Measurements from ENCODE around the gene LMO1.
A peak's percentile ranks its signal among the peaks of the same experiment; 100 is the strongest.

The LMO1 gene

DNA sequence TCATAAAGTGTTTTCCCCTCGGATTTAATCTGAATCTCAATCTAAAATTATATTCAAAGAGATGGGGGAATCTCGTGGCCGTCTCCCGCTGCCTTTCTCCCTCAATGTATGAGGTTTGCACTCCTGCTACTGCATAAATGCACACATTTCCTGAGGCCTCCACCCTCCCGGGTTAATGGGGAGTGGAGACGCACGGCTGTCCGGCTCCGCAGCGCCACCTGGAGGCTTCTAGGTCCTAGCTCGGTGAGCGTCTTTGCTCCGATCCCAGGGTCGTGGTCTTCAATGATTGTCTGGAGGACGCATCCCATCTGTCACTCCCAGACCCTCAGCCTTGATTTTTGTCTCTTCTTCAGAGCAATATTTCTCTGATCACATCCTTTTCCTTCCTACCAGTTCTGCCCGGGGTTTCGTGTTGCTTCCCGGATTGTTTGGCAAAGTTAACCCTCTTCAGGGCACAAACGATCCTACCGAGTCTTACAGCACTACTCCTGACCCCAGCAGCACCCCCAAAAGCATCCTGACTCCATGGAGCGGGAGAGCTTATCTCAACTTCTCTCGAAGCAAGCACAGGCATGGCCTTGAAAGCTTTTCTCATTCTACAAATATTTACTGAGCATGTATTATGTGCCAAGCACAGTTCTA is at the start of gene LMO1:
TSS of gene LMO1 (minus strand) at position 110 of the 642 bp plus-strand sequence. CDS start 516 bp downstream, outside the sequence.
- peak; percentile 81 for DNase-seq

DNA sequence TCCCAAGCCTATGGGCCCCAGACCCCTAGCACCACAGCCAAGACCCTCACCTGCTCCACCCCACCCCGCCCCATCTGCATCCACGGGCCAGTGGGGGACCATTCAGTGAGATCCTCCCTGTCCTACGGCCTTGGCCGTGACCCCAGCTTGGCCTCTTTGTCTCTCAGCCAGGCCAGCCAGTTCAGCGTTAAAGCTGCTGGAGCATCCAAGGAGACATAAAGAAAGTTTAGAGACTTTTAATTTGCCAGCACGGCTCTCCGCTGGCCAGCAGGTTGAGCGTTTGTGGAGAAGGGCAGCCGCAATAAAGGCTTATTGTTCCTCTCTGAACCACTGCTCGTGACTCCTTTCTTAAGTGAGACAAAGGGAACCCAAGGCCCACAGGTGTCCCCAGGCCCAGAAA is 49.3 kb upstream of the LMO1 start:
- DNase-seq: no peak

DNA sequence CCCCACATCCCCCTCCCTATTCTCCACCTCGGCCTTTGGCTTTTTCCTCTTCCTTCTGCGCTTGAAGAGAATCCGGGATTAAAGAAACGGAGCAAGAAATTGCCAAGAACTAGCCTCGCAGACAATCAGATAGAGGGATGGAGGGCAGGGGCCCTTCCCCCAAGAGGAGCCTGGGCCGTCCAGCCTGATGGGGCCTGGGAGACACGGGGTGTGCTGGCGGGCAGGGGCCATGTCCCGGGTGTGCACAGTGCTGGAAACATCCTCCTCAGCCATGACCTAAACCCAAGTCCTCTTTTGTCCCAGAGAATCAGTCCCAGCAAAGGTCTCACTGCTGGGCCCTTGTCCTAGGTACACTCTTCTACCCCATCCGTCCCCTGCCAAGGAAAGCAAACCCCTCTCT is 47.7 kb upstream of the LMO1 start:
- no peak for DNase-seq

DNA sequence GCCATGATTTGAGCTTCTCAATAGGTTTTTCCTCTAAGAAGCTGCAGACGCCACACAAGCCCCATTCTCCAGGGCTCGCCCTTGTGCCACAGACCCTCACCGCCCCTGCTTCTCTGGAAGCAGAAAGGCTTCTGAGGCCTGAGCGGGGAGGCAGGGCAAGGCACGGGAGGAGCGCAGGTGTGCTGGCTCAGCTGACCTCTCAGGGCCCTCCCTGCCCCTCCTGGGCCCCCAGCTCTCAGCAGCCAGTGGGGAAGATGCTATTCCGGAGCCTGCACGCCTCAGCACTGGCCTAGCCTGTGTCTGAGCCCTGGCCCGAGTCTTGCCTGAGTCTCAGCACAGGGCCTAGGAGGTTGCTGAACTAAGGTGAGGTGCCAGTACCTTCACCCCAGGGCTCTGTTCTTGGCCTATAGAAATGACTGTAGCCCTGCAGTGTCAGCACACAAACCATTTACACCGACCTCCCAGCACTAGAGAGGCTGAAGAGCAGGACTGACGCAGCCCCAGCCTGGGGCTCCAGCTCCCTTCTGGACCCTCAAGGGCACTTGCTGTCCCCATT is 47.1 kb upstream of the LMO1 start:
- DNase-seq: no peak

DNA sequence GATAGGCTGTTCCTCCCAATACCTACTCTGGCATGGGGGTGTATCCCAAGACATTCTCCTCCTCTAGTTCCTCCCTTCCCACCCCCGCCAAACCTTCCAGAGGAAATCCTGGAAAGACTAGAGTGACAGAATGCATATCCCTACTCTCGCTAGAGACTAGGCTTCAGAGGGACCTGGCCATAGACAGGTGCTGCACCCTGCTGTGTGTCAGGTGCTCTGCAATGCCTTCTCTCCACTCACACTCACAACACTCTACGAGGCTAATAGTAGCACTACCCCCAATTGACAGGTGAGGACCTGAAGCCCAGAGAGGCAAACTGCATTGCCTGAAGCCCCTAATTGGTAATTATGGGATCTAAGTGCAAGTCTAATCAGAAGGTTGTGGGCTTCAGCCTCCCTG is 46.2 kb upstream of the LMO1 start:
- DNase-seq: no peak

DNA sequence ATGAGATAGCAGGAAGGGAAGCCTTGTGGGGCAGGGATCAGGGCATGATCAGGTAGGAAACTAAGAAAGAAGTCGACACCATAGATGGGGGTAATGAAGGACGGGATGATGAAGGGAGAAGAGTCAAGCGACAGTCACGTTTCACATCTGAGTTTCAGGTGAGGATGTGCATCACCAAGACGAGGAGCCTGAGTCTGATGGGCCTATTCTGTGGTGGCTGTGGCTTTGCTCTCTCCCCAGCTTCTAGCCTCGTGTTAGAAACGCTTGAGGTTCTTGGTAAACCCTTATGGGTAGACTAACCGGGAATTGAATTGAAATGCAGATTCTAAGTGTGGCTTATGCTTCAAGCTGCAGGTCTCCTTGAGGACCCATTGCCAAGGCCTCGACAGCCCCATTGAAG is 45.6 kb upstream of the LMO1 start:
- DNase-seq: no peak

DNA sequence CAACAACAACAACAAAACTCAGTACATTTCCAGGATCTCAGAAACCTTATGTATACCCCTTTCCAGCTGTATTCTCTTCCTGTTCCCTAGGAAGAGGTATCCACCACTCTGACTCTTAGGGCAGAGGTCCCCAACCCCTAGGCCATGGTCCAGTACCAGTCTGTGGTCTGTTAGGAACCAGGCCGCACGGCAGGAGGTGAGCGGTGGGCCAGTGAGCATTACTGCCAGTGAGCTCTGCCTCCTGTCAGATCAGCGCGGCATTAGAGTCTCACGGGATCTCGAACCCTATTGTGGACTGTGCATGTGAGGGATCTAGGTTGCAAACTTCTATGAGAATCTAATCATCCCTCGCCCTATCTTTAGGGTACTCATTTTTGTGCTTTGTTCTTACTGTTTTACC is 43.9 kb upstream of the LMO1 start:
- no peak for DNase-seq

DNA sequence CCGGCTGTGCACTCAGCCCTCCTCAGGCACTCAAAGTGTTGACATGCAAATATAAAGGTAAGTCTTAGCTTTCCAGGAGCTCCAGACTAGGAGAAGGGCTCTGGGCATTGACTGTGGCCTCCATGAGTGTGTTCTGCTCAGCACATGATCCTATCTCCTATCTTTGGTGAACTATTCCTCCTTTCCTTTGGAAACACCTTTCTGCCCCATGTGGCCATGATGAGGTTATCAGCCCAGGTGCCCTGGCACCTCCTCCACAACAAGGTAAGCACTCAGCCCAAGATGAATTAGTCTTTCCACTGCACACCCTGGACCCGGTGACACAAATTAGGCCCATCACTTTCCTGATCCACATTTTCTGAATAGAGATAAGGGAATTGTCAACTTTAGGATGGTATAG is 37.9 kb upstream of the LMO1 start:
- no peak for DNase-seq

DNA sequence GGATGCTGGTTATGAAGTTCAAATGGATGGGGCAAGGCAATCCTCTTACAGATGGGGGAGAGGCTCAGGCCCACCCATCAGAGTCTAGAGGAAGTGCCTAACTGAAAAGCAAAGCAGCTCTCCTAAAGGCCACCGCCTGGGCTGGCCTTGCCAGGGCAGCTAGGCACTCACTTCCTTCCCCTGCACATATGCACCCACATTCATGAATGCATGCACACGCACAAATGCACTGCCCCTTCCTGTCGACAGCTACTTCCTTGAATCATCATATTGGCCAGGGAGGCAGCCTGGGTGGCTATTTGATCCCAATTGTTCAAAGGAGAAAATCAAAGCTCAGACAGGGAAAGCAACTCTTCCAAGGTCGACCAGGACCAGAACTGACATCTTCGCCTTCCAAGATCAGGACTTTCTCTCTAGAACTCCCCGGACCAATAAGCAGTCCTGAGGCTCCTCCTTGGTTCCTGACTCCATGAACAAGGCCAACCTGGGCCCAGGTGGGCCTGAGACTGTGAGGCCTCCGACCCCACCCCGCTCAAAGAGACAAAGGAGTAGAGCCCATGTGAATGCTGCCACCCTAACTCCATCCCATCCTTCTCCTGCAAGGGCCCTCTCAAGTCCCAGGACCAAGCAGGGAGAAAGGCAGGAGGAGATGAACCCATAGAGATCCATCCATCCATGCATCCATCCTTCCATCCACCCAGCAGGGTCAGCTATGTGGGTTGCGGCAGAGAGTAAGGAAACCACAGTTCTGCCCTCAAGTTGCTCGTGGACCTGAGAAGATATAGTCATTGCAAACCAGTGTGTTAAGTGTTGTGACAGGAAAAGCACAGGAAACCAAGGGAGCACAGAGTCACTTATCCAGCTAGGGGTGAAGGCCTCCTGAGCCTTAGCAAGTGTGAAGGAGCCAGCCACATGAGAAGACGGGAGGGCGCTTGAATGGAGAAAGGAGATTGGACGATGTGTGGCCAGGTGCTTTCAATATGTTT is 35.4 kb upstream of the LMO1 start:
- no peak for DNase-seq

DNA sequence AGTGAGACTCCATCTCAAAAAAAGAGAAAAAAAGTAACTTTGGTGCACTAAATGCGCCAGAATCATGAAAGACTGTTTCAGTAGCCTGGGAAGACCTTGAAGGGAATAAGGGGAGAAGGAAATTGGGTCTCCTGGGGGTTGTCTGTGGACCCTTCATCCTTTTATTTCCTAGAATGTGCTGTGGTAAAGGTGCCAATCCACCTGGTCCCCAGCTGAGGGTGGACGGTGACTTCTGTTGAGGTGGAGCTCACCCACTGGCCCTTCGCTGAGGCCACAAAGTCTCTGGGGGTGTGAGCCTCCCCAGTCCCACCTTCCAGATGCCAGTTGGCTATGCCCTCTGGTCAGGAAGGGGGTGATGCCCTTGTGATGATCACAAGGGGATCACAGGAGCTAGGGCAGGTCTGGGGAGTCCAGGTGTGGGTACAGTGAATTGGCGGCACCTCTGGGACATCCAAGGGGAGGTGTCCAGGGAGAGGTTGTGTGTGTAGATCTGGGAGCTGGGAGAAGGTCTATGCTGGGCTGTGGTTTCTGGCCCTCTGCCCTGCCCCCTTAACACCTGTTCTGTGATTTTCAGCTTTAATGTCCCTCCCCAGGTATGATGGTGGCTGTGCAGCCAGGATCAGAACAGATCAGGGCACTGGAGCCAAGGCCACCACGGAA is 34.2 kb upstream of the LMO1 start:
- DNase-seq: no peak

DNA sequence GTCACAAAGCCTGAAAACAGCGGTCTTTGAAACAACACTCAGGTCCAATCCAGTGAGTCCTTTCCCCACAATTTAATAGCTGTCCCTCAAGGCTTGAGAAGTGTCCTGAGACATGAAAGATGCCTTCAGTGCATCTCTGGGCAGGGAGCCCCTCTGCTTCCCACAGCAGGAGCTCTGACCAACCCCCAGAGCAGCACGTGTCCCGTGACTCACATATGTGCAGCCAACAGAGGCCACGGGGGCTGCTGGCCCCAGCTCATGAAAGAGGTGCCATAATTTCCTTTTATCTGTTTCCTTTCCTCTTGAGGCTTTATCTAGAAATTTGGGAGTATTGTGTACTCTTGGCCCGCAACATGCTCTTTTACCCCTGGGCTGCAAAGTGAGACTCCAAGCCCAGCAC is 33.2 kb upstream of the LMO1 start:
- no peak for DNase-seq

DNA sequence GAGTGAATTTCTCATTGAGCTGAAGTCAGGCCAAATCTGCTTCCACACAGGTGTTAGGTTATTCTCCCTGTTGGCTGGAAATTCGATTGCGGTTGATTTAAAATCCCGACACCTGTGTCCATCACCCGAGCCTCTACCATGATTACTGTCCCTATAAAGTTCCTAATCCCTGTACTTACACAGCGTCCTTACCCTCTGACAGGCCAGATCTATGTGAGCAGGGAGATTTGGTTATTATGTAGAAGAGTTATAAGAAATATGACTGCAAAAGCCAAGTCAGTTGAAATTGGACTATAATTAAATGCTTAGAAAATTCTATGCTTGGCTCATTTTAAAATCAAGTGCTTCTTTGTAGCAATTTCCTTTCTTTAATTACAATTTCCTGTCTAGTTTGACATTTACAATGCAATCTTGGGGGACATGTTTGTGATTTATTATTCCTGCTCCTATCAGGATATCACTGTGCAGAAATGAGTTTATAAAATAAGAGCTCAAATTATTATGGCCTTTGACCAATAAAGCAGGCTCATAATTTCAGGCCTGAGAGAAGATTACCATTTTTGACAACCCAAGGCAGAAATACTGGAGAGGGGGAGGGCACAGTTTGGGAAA is 32.5 kb upstream of the LMO1 start:
- DNase-seq: no peak

DNA sequence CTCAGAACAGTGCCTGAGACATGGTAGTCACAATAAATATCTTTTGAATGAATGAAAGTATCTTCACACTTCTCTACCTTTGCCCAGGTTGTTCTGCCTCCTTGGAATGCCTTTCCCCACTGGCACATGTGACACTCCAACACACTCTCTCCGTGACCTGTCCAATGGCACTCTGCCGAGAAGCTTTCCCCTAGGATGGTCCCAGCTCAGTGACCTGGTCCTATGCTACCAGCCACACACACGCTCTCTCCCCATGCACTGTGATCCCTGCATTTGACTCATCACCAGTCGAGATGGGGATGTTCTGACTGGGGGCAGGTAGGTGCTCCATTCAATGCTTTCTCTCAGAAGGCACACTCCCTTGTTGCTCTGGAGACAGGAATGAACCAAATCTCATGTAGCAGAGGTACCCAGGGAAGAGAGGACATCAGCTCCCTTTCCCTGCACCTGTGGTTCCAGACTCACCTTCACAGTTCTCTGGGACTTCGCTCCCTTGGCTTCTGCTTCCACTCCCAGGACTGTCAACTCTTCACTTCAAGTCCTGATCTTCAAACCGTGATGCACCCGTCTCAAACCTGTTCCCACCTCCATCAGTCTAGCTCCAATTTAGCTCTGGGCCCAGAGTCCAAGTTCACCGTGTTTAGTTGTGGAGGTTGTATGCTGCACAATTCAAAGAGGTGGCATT is 30.7 kb upstream of the LMO1 start:
- DNase-seq: no peak

DNA sequence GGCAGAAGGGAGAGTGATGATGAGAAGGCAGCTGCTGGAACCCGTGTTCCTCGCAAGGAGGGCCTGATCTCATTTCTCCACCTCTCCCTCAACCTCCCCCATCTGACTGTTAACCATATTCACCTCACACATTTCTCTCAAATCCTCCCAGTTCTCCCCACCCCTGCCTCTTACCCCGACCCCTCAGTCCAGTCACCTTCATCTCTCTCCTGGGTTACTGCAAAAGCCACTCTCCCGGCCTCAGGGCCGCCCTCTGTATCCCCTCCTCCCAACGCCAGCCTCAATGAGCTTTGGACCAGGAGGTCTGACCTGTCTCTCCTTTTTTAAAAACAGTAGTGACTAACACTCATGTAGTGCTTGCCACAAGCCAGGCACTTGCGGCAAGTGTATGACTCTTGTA is 29.5 kb upstream of the LMO1 start:
- no peak for DNase-seq

DNA sequence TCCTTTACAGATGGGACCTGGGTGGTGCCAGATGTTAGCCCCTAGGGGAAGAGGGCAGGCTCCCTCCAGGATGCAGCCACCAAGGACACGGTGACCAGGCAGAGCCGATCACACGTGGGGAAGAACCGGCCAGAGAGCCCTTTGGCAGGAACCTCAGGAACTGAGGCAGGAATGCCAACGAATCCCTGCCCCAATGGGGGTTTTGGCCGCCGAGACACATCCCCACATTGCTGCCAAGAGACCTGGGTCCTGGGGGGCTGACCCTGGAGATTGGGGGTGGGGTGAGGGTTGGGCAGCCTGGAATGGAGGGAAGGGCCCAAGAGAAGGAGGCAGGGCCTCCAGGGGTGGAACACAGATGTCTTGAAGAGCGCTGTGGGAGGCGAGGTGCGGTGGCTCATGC is 28.7 kb upstream of the LMO1 start:
- no peak for DNase-seq

DNA sequence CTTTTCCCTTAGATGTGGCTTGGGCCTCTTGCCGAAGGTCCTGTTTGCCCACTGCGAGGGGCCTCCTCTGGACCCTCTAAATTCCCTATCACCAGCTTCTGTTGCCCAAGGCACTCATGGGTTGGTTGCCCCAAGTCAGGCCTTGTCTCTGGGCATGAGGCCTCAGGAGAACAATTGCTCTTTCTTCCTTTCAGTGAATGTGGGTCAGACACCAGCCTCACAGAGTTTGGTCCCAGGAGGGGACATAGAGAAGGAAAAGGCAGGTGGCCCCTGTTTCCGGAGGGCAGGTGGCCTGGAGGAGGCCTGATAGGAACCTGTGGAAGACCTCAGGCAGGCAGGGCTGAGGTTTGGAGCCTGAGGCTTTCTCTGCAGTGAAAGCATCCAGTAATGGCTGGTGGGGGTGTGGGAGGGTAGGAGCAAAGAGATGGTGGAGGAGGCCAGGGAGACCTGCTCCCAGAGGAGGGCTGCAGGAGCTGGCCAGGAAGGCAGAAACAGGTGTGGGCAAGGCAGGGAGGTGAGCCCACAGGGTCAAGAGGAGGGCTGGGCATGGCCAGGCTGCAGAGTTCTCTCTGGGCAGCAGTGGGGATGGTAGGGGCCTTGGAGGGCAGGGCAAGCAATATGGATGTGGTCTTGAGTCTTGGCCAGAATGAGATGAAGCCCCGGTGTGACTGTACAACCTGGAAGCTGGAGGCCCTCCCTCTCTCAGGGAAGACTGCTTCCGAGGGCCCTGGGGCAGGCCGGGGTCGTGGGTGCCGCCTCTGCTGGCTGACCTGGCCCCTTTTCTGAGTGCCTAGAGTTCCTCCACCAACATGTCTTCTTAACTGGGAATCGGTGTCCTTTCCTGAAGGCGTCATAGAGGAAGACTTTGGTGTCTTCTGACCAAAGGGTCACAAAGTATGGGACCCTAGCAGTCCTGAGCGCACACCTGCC is 28.0 kb upstream of the LMO1 start:
- no peak for DNase-seq

DNA sequence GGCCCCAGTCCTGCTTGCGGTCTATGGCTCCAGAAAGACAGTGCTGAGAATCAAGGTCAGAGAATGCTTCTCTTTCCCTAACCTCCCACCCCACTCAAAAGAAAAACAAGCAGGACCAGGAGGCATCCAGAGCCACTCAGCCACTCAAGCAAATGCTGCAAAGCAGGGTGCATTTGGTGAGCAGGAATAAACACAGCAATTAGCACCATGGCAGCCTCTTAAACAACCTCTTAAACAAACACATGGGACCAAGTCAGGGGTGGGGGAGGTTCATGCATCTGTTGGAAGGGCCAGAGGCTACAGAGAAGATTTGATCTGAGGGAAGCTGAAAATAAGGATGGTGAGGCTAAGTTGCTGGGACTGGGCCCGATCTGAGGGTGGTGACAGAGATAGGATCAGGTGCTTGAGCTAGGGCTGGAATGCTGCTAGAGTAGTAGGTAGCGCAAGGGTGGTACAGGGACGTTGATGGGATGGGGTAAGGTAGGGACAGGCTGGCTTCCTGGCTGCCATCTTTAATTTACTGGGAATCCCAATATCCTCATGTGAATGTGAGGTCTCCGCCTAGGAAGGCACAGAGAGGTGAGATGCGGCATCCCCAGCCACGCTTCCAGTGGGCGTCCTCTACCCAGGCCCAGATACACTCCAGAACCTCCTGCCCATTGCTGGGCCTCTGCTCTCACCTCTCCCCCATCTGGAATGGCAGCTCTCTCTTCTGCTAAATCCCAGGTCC is 26.6 kb upstream of the LMO1 start:
- DNase-seq: no peak

DNA sequence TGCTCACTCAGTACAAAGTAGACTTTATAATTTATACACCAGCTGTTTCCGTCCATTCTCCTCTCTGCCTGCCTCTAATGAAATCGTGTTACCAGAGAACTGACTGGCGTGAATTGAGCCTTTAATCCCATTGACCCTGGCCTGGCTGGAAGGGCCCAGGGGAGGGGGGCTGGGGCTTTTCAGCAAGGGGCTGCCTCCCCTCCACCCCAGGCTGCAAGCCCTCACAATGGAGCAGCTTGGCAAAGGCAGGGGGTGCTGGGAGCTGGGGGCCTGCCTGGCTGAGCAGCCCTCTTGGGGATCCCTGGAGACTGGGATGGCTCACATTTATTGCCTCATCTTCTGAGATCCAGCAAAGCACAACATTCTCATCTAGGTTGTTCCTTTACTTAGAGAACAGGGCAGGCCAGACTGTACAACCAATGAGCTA is 25.8 kb upstream of the LMO1 start:
- DNase-seq: no peak

DNA sequence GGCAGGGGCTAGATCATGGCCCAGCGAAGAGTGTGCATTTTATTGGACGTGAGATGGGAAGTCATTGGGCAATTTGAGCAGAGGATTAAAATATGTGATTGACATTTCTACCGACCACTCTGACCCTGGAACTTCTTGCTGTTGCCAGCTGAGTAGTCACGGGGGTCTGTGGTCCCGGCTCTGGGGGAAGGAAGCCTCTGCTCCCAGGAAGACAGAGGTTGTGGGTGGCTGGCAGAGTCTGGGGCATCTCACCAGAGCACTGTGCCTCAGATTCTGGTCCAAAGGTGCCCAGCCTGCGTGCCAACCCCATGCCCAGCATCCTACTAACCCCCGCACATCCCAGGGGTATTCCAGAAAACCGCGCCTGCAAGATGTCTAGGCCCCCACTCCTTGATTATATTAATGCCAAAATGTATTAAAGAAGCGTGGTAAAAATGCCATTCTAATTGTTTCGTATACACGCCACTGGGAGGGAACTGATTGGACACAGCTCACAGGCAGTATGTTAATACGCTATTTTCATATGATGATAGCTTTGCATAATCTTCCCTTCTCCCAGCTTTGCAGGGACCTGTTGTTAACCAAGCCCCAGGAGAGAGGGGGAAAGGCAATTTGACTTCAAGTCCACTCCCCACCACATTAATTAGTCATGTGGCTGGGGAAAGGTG is 25.3 kb upstream of the LMO1 start:
- DNase-seq: no peak

Measured in activated CD4-positive, alpha-beta T cell treated with anti-CD3 and anti-CD28 coated beads, Interleukin-10, Interleukin-2, amounts not matched to agents 100 ng/mL and 50 ng/mL, durations not matched to agents 16 hours and 8 hours (primary cell).